ENCODE measurements around the gene ZNF276. TPM values are rescaled to one million over a fixed set of nuclear protein-coding genes. Genes with fewer than 3 reads are reported as not detected.
"Not testable (repeated sequence)": the region's sequence is repeated elsewhere in the genome, so short reads cannot be mapped to it uniquely, and the experiment has no call there.

ZNF276 gene
- total and polyA plus RNA-seq, 4 donors = 24.4 to 61.3 (median 42.0) TPM

GRCh38 chr16:89695875-89696669 lies 25.3 kb upstream of the ZNF276 start:
- Histone ChIP-seq H3K36me3 (ENCODE audit: control insufficient read depth, insufficient read depth, low read length) (peaks cover 76% of the 10 kb centered on the region), H3K27ac (ENCODE audit: low read depth, low read length) (no peak overlapping the region)
- WGBS (ENCODE audit: insufficient coverage) = 84% methylated on average over 19 of the region's 25 CpGs

GRCh38 chr16:89696670-89697128 lies 24.6 kb upstream of the ZNF276 start:
- Histone ChIP-seq H3K27me3 (ENCODE audit: control insufficient read depth, insufficient read depth, low read length) (no peaks in the 10 kb centered on the region), H3K4me3 (ENCODE audit: low read depth, low read length) (no peak overlapping the region), H3K4me1 (ENCODE audit: control insufficient read depth, insufficient read depth, low read length) (peaks cover 29% of the 10 kb centered on the region), H3K9me3 (ENCODE audit: control insufficient read depth, insufficient read depth, low read length) (no peaks in the 10 kb centered on the region), H3K27ac (ENCODE audit: low read depth, low read length) (no peak overlapping the region), H3K36me3 (ENCODE audit: control insufficient read depth, insufficient read depth, low read length) (peaks cover 70% of the 10 kb centered on the region)
- no peak for DNase-seq (ENCODE audit: low read depth in 4 of 6, low spot score in 6 of 6)
- WGBS (ENCODE audit: insufficient coverage) = 83% methylated on average over 18 of the region's 18 CpGs

More at GRCh38 chr16:89695875-89696669, 25.3 kb upstream of the ZNF276 start:
- Histone ChIP-seq H3K4me3 (ENCODE audit: low read depth, low read length) (no peak overlapping the region), H3K9me3 (ENCODE audit: control insufficient read depth, insufficient read depth, low read length) (no peaks in the 10 kb centered on the region), H3K27me3 (ENCODE audit: control insufficient read depth, insufficient read depth, low read length) (no peaks in the 10 kb centered on the region), H3K4me1 (ENCODE audit: control insufficient read depth, insufficient read depth, low read length) (peaks cover 29% of the 10 kb centered on the region)
- no peak for DNase-seq (ENCODE audit: low read depth in 4 of 6, low spot score in 6 of 6)

DNA sequence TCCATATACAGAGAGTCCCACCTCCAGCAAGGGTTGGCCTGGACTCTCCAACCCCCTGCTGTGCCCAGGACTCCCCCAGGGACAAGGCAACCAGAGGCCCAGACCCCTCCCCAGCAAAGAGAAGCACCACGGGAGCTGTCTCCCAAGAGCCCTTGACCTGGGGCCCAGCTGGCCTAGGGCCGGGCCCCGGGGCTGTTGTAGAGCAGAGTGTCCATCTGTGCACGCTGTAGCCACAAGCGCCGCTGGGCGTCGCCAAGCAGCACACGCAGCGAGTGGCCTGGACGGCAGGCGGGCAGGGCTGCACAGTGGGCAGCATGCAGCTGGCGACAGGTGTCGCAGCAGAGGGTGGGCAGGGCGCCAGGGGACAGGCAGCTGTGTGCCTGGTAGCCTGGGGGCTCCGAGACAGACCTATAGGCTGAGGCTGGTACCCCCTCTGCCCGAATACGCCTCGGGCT lies 24.1 kb upstream of the ZNF276 start:
- no peak for DNase-seq (ENCODE audit: low read depth in 4 of 6, low spot score in 6 of 6)
- Histone ChIP-seq H3K36me3 (ENCODE audit: control insufficient read depth, insufficient read depth, low read length) (peaks cover 65% of the 10 kb centered on the region), H3K4me1 (ENCODE audit: control insufficient read depth, insufficient read depth, low read length) (peaks cover 34% of the 10 kb centered on the region), H3K4me3 (ENCODE audit: low read depth, low read length) (no peak overlapping the region), H3K27ac (ENCODE audit: low read depth, low read length) (no peak overlapping the region), H3K9me3 (ENCODE audit: control insufficient read depth, insufficient read depth, low read length) (no peaks in the 10 kb centered on the region), H3K27me3 (ENCODE audit: control insufficient read depth, insufficient read depth, low read length) (no peaks in the 10 kb centered on the region)
- WGBS (ENCODE audit: insufficient coverage) = 73% methylated on average over 17 of the region's 19 CpGs

- no peaks in the 10 kb centered on the region for H3K27me3 ChIP-seq (ENCODE audit: control insufficient read depth, insufficient read depth, low read length)
- H3K27ac ChIP-seq (ENCODE audit: low read depth, low read length) = no peak overlapping the region
- H3K4me1 ChIP-seq (ENCODE audit: control insufficient read depth, insufficient read depth, low read length) = peaks cover 38% of the 10 kb centered on the region
- WGBS (ENCODE audit: insufficient coverage) = 75% methylated on average over 30 of the region's 32 CpGs
- no peak for DNase-seq (ENCODE audit: low read depth in 4 of 6, low spot score in 6 of 6)
- no peak overlapping the region for H3K4me3 ChIP-seq (ENCODE audit: low read depth, low read length)
- H3K36me3 ChIP-seq (ENCODE audit: control insufficient read depth, insufficient read depth, low read length) = peaks cover 59% of the 10 kb centered on the region
- no peaks in the 10 kb centered on the region for H3K9me3 ChIP-seq (ENCODE audit: control insufficient read depth, insufficient read depth, low read length)
Measured at GRCh38 chr16:89697616-89698331, 23.6 kb upstream of the ZNF276 start.

DNA sequence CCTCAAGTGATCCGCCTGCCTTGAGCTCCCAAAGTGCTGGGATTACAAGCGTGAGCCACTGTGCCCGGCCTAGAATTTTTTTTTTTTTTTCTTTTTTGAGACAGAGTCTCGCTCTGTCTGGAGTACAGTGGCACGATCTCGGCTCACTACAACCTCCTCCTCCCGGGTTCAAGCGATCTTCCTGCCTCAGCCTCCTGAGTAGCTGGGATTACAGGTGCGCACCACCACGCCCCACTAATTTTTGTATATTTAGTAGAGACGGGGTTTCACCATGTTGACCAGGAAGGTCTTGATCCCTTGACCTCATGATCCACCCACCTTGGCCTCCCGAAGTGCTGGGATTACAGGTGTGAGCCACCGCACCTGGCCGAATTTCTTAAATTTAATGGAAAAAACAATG lies 22.6 kb upstream of the ZNF276 start:
- not testable (repeated sequence) for H3K27ac ChIP-seq (ENCODE audit: low read depth, low read length); DNase-seq (ENCODE audit: low read depth in 4 of 6, low spot score in 6 of 6); H3K27me3 ChIP-seq (ENCODE audit: control insufficient read depth, insufficient read depth, low read length); H3K4me3 ChIP-seq (ENCODE audit: low read depth, low read length); H3K9me3 ChIP-seq (ENCODE audit: control insufficient read depth, insufficient read depth, low read length)
- Histone ChIP-seq H3K4me1 (ENCODE audit: control insufficient read depth, insufficient read depth, low read length) (peaks cover 38% of the 10 kb centered on the region), H3K36me3 (ENCODE audit: control insufficient read depth, insufficient read depth, low read length) (peaks cover 50% of the 10 kb centered on the region)
- 94% methylated on average over 8 of the region's 14 CpGs for WGBS (ENCODE audit: insufficient coverage)

DNA sequence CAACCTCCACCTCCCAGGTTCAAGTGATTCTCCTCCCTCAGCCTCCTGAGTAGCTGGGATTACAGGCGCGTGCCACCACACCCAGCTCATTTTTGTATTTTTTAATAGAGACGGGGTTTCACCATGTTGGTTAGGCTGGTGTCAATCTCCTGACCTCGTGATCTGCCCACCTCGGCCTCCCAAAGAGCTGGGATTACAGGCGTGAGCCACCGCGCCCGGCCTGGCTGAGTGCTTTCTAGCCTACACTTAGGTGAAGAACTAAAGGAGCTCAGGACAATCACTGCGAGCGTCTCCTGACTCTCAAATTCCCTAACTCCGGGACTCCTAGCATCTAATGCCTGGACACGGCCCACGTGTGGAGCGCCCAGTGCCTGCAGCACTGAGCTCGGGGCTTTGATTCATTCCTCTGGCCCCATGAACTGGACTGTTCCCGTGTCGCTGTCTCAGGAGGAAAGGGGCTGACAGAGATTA lies 21.7 kb upstream of the ZNF276 start:
- 36% methylated on average over 13 of the region's 18 CpGs for WGBS (ENCODE audit: insufficient coverage)
- H3K36me3 ChIP-seq (ENCODE audit: control insufficient read depth, insufficient read depth, low read length) = peaks cover 40% of the 10 kb centered on the region
- H3K4me3 ChIP-seq (ENCODE audit: low read depth, low read length) = peak overlapping the region; percentile 72
- H3K27ac ChIP-seq (ENCODE audit: low read depth, low read length) = peak overlapping the region; percentile 90
- H3K27me3 ChIP-seq (ENCODE audit: control insufficient read depth, insufficient read depth, low read length); H3K9me3 ChIP-seq (ENCODE audit: control insufficient read depth, insufficient read depth, low read length); DNase-seq (ENCODE audit: low read depth in 4 of 6, low spot score in 6 of 6): not testable (repeated sequence)
- H3K4me1 ChIP-seq (ENCODE audit: control insufficient read depth, insufficient read depth, low read length) = peaks cover 38% of the 10 kb centered on the region

- no peaks in the 10 kb centered on the region for H3K27me3 ChIP-seq (ENCODE audit: control insufficient read depth, insufficient read depth, low read length)
- peaks cover 38% of the 10 kb centered on the region for H3K4me1 ChIP-seq (ENCODE audit: control insufficient read depth, insufficient read depth, low read length)
- H3K36me3 ChIP-seq (ENCODE audit: control insufficient read depth, insufficient read depth, low read length) = peaks cover 35% of the 10 kb centered on the region
- DNase-seq (ENCODE audit: low read depth in 4 of 6, low spot score in 6 of 6) = peak in 5 of 6 donors; percentile 86 to 98 (median 92)
- under 1% methylated on average over 30 of the region's 30 CpGs for WGBS (ENCODE audit: insufficient coverage)
- peak overlapping the region; percentile 90 for H3K27ac ChIP-seq (ENCODE audit: low read depth, low read length)
- H3K4me3 ChIP-seq (ENCODE audit: low read depth, low read length) = peak overlapping the region; percentile 72
- no peaks in the 10 kb centered on the region for H3K9me3 ChIP-seq (ENCODE audit: control insufficient read depth, insufficient read depth, low read length)
Measured at GRCh38 chr16:89700100-89700648, 21.2 kb upstream of the ZNF276 start.

DNA sequence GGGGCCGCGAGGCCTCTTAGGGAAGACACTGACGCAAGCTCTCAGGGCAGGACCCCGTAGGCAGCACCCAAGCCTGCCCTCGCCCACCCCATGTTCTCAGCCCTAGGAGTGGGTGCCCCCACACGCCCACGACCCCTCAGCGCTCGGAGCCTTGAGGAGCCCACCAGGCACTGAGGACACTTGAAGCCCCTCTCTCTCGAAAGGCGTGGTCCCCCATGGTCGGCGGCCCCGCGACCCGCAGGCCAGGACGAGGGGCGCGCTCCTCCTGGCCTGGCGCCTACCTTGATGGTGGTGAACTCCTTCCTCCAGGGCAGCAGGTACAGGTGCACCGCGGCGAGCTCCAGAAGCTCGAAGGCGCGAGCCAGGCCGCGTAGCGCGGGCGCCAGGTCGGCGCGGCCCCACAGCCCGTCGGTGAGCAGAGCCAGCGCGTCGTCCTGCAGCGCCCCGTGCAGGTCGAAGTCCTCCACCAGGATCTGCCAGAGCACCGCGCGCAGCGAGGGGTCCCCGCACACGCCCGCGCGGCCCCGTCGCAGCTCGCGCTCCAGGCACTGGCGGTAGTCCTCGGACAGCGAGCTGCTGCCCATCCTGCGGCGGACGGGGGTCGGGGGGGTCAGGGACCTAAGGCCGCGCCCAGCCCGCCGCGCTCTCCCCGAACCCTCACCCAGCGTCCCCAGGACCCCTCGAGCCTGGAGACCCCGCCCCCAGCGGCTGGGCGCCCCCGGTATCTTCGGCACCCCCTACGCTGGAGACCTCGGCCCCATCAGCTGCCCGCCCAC lies 20.5 kb upstream of the ZNF276 start:
- Histone ChIP-seq H3K27ac (ENCODE audit: low read depth, low read length) (peak overlapping the region; percentile 90), H3K27me3 (ENCODE audit: control insufficient read depth, insufficient read depth, low read length) (no peaks in the 10 kb centered on the region), H3K36me3 (ENCODE audit: control insufficient read depth, insufficient read depth, low read length) (peaks cover 28% of the 10 kb centered on the region), H3K9me3 (ENCODE audit: control insufficient read depth, insufficient read depth, low read length) (no peaks in the 10 kb centered on the region), H3K4me3 (ENCODE audit: low read depth, low read length) (peak overlapping the region; percentile 72), H3K4me1 (ENCODE audit: control insufficient read depth, insufficient read depth, low read length) (peaks cover 42% of the 10 kb centered on the region)
- 1% methylated on average over 76 of the region's 78 CpGs for WGBS (ENCODE audit: insufficient coverage)
- peak in 2 of 6 donors; percentile 56 for DNase-seq (ENCODE audit: low read depth in 4 of 6, low spot score in 6 of 6)

All from spinal cord (tissue), 10 donors.